DND-41 (cell line): ENCODE data around the gene NBL1.

Source experiments
- ATAC-seq: fragments of 200-7000 bp; cut with Tn5 transposase; 3 replicates; pipeline ENCODE4 v1.9.1; 2021; ENCODE audit warnings: low read depth; ENCODE audit not compliant: insufficient read depth
- DNase-seq: peaks from one replicate; pipeline ENCODE4 v3.0.0-alpha.2; 2020
- H2AFZ ChIP-seq: 2 replicates; pipeline ENCODE4 v1.6.0; 2012; ENCODE audit warnings: low read depth, low read length
- H3K27ac ChIP-seq: 2 replicates; pipeline ENCODE4 v1.5.1; 2012; ENCODE audit warnings: low read length, inconsistent platforms
- H3K27me3 ChIP-seq: fragments of 200-600 bp; sonication (generic); 2 replicates; pipeline ENCODE4 v1.6.0; 2012; ENCODE audit warnings: low read length, mild to moderate bottlenecking, inconsistent platforms; ENCODE audit not compliant: insufficient read depth, poor library complexity
- H3K36me3 ChIP-seq: 2 replicates; pipeline ENCODE4 v1.5.1; 2012; ENCODE audit warnings: low read length, inconsistent platforms; ENCODE audit not compliant: insufficient read depth
- H3K4me1 ChIP-seq: 2 replicates; pipeline ENCODE4 v1.5.1; 2012; ENCODE audit warnings: mild to moderate bottlenecking, low read length; ENCODE audit not compliant: insufficient read depth
- H3K4me2 ChIP-seq: 2 replicates; pipeline ENCODE4 v1.6.0; 2012; ENCODE audit warnings: mild to moderate bottlenecking, moderate library complexity, low read length, inconsistent platforms; ENCODE audit not compliant: insufficient read depth
- H3K4me3 ChIP-seq, 2 experiments: fragments of 200-600 bp in 1 of 2; shearing (Covaris generic) in 1 of 2; 2 replicates each; pipeline ENCODE4 v1.5.1; 2012 to 2016; ENCODE audit warnings: inconsistent platforms in 2 of 2, low read length in 2 of 2, mild to moderate bottlenecking in 2 of 2, low read depth in 1 of 2, moderate library complexity in 1 of 2
- H3K79me2 ChIP-seq: 2 replicates; pipeline ENCODE4 v1.6.0; 2012; ENCODE audit warnings: low read length, inconsistent platforms; ENCODE audit not compliant: insufficient read depth
- H3K9ac ChIP-seq: 2 replicates; pipeline ENCODE4 v1.6.0; 2012; ENCODE audit warnings: low read depth, mild to moderate bottlenecking, inconsistent platforms, low read length, moderate library complexity
- H3K9me3 ChIP-seq: 2 replicates; pipeline ENCODE4 v1.5.1; 2012; ENCODE audit warnings: low read length, moderate library complexity, mild to moderate bottlenecking, inconsistent platforms; ENCODE audit not compliant: insufficient read depth, severe bottlenecking
- H4K20me1 ChIP-seq: 2 replicates; pipeline ENCODE4 v1.6.0; 2012; ENCODE audit warnings: low read length; ENCODE audit not compliant: insufficient read depth
- CTCF ChIP-seq: IDR thresholded peaks from 2 replicates; pipeline ENCODE4 v1.5.1; 2012; ENCODE audit warnings: borderline replicate concordance, low read length, moderate library complexity, mild to moderate bottlenecking; ENCODE audit not compliant: poor library complexity, severe bottlenecking; ENCODE audit errors: extremely low read depth
- EZH2 ChIP-seq: IDR thresholded peaks from 3 replicates; pipeline ENCODE4 v1.6.1; 2012; ENCODE audit warnings: borderline replicate concordance, low read depth, mild to moderate bottlenecking, moderate library complexity, low read length, inconsistent platforms; ENCODE audit not compliant: severe bottlenecking

The NBL1 gene

GRCh38 chr1:19665496-19666465 lies 21.7 kb downstream of the NBL1 start:
- DNase-seq (no peak), ATAC-seq (no peak)
- no peaks in the 10 kb centered on the region for H3K79me2 ChIP-seq
- H3K4me2 ChIP-seq = no peak overlapping the region
- no peaks in the 10 kb centered on the region; the same call in 1 of the 2 replicates for H4K20me1 ChIP-seq
- no peaks in the 10 kb centered on the region for H3K9me3 ChIP-seq
- H3K36me3 ChIP-seq = no peaks in the 10 kb centered on the region
- TF ChIP-seq CTCF = no peak
- TF ChIP-seq EZH2 = no peak
- no peak overlapping the region for H3K4me3 ChIP-seq
- H3K4me1 ChIP-seq = no peaks in the 10 kb centered on the region
- H3K27ac ChIP-seq = no peak overlapping the region
- no peak overlapping the region for H3K9ac ChIP-seq
- no peaks in the 10 kb centered on the region for H3K27me3 ChIP-seq
- H2AFZ ChIP-seq = no peak overlapping the region

DNA sequence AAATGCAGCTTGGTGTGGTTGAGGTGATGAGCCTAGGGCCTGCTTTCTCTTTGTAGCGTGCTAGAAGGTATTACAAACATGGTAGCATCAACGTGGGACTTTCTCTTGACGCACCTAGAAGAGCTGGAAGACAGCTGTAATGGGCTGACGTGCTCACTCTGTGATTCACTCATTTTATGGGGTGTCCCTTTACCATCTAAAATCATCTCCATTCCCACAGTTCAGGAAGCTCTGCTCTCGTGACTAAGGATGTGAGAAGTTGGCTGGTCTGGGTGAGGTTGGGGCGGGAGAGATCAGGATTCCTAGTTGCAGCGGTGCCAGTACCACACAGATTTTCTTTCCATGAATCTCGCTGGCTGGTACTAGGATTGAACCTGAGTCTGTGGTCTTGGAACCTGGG lies 24.8 kb downstream of the NBL1 start:
- no peaks in the 10 kb centered on the region for H3K9me3 ChIP-seq
- H3K4me3 ChIP-seq = no peak overlapping the region
- no peak overlapping the region for H3K9ac ChIP-seq
- no peaks in the 10 kb centered on the region for H3K79me2 ChIP-seq
- H3K27ac ChIP-seq = no peak overlapping the region
- no peaks in the 10 kb centered on the region for H3K27me3 ChIP-seq
- H3K36me3 ChIP-seq = no peaks in the 10 kb centered on the region
- H3K4me2 ChIP-seq = no peak overlapping the region
- ATAC-seq (no peak), DNase-seq (no peak)
- H4K20me1 ChIP-seq = no peaks in the 10 kb centered on the region; the same call in 1 of the 2 replicates
- no peak overlapping the region for H2AFZ ChIP-seq
- TF ChIP-seq CTCF (no peak), EZH2 (no peak)
- no peaks in the 10 kb centered on the region for H3K4me1 ChIP-seq

GRCh38 chr1:19670787-19671186 lies 26.7 kb downstream of the NBL1 start:
- Histone ChIP-seq H2AFZ (no peak overlapping the region), H3K27me3 (no peaks in the 10 kb centered on the region), H3K36me3 (no peaks in the 10 kb centered on the region), H3K9me3 (no peaks in the 10 kb centered on the region), H3K27ac (no peak overlapping the region), H3K4me1 (no peaks in the 10 kb centered on the region), H3K4me2 (no peak overlapping the region), H3K9ac (no peak overlapping the region), H4K20me1 (no peaks in the 10 kb centered on the region; the same call in 1 of the 2 replicates), H3K4me3 (no peak overlapping the region), H3K79me2 (no peaks in the 10 kb centered on the region)
- no peak for ATAC-seq
- DNase-seq = no peak
- TF ChIP-seq CTCF (no peak), EZH2 (no peak)
